ENCODE results near the gene IL1R1.

Gene IL1R1

GRCh38 chr2:102209474-102209873 is 66.9 kb downstream of the IL1R1 start:
- no peak for DNase-seq

GRCh38 chr2:102217032-102217431 is 74.5 kb downstream of the IL1R1 start:
- DNase-seq, result no peak

- DNase-seq, result no peak
Observed at GRCh38 chr2:102224824-102225739, 82.5 kb downstream of the IL1R1 start.

GRCh38 chr2:102226171-102226570 is 83.6 kb downstream of the IL1R1 start:
- no peak for DNase-seq

- DNase-seq, result no peak
Observed at GRCh38 chr2:102226612-102227391, 84.3 kb downstream of the IL1R1 start.

GRCh38 chr2:102229141-102229769 is 86.7 kb downstream of the IL1R1 start:
- DNase-seq, result no peak

All from activated naive CD4-positive, alpha-beta T cell treated with Interleukin-2 at 50 U/mL for 16 hours (primary cell).